Lower lobe of right lung (tissue), 2 donors: ENCODE results near the gene S100A4. TPM values are rescaled to one million over a fixed set of nuclear protein-coding genes. Genes with fewer than 3 reads are reported as not detected.

Experiments used
- ATAC-seq, 2 donors: fragments of 200-7000 bp; cut with Tn5 transposase; one replicate each; pipeline ENCODE4 v1.9.1; 2020 to 2022; ENCODE audit warnings: mild to moderate bottlenecking in 2 of 2, moderate library complexity in 2 of 2
- DNase-seq: peaks from one replicate; pipeline ENCODE4 v3.0.0-alpha.2; 2020
- H3K27ac ChIP-seq: fragments of 200-600 bp; one replicate; pipeline ENCODE4 v1.8.0; 2022
- H3K27me3 ChIP-seq: fragments of 200-600 bp; one replicate; pipeline ENCODE4 v1.8.0; 2022; ENCODE audit warnings: low read depth
- H3K36me3 ChIP-seq: fragments of 200-600 bp; one replicate; pipeline ENCODE4 v1.8.0; 2022; ENCODE audit warnings: mild to moderate bottlenecking
- H3K4me1 ChIP-seq: fragments of 200-600 bp; one replicate; pipeline ENCODE4 v1.8.0; 2022
- H3K4me3 ChIP-seq: fragments of 200-600 bp; one replicate; pipeline ENCODE4 v1.8.0; 2022; ENCODE audit warnings: mild to moderate bottlenecking
- H3K9me3 ChIP-seq: fragments of 200-600 bp; one replicate; pipeline ENCODE4 v1.8.0; 2022
- intact Hi-C: fragments of 100-400 bp; cut with DNase I; formaldehyde crosslinking; loops from one replicate; pipeline ENCODE4 v1.11.0; 2022
- total RNA-seq: library from RNA; stranded (reverse); fragmentation: NEBNext Ultra II Directional; extraction: Animal tissue kit (Norgen Biotek cat#: 25700); gene quantifications from one replicate; pipeline ENCODE4 v1.2.1, GENCODE V29; 2021
- TF ChIP-seq, protein P1 (sequence below): fragments of 200-600 bp; IDR thresholded peaks from one replicate; pipeline ENCODE4 v1.8.0; 2022; ENCODE audit warnings: antibody characterized with exemption, mild to moderate bottlenecking
- donor health status: DM: no; HTN: yes; CAD: no; lungs with severe emphysema.

S100A4 gene
- total RNA-seq, 1 donor from 2014 or later: 600 TPM

DNA sequence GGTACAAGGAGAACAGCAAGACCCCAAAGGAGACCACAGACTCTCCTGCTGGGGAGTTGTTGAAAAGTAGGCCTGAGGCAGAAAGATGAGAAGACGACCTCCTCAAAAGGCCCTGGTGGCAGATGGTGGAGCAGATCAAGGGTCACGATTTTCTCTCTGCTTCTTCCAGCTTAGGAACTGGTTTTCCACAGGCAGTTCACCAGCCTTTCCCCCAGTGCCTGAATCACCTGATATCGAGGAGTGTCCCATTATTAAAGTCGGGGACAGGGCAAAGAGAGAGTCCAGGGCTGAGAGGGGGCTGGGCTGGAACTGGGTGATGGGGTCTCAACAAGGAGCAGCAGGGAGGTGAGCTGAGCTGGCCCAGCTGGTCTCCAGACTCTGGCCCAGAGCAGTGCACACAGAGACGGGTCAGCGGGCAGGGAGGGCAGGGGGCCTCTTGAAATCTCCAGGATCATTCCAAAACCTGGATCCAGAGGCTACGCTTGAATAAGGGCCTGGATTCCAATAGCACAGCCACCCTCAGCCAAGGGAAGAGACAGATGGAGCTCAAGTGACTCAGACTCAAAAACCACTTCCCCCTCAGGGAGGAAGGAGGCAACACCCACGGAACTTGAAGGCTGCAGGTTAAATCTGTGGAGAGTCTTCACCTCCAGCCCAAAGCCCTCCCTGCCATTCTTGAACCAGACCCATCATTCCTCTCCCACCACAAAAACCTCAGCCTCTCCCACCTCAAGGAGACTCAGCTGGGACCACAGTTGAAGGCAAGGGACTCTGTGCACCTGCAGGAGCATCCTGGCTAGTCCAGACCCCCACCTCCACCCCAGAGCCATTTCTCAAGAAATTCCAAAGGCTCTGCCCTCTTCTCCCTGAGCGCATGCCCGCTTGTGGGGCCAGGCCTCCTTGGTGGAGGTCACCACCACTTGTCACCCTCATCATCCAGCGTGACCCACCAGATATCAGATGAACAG, 4.9 kb downstream of the S100A4 start, which contains the start of gene S100A5:
Gene S100A5 (minus strand): TSS at position 541 of the 968 bp plus-strand sequence. CDS start 743 bp downstream, outside the sequence.
- H3K36me3 ChIP-seq: peaks cover 16% of the 10 kb centered on the region
- no peaks in the 10 kb centered on the region for H3K27me3 ChIP-seq
- peak within 1 kb of the TSS; percentile 67 for H3K27ac ChIP-seq
- ATAC-seq (no peak), DNase-seq (no peak)
- no peak within 1 kb of the TSS for H3K4me3 ChIP-seq
- intact Hi-C loops: no loop called here
- TF ChIP-seq, protein P1, sequence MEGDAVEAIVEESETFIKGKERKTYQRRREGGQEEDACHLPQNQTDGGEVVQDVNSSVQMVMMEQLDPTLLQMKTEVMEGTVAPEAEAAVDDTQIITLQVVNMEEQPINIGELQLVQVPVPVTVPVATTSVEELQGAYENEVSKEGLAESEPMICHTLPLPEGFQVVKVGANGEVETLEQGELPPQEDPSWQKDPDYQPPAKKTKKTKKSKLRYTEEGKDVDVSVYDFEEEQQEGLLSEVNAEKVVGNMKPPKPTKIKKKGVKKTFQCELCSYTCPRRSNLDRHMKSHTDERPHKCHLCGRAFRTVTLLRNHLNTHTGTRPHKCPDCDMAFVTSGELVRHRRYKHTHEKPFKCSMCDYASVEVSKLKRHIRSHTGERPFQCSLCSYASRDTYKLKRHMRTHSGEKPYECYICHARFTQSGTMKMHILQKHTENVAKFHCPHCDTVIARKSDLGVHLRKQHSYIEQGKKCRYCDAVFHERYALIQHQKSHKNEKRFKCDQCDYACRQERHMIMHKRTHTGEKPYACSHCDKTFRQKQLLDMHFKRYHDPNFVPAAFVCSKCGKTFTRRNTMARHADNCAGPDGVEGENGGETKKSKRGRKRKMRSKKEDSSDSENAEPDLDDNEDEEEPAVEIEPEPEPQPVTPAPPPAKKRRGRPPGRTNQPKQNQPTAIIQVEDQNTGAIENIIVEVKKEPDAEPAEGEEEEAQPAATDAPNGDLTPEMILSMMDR: no peak
- no peaks in the 10 kb centered on the region for H3K9me3 ChIP-seq
- peaks cover 68% of the 10 kb centered on the region for H3K4me1 ChIP-seq

DNA sequence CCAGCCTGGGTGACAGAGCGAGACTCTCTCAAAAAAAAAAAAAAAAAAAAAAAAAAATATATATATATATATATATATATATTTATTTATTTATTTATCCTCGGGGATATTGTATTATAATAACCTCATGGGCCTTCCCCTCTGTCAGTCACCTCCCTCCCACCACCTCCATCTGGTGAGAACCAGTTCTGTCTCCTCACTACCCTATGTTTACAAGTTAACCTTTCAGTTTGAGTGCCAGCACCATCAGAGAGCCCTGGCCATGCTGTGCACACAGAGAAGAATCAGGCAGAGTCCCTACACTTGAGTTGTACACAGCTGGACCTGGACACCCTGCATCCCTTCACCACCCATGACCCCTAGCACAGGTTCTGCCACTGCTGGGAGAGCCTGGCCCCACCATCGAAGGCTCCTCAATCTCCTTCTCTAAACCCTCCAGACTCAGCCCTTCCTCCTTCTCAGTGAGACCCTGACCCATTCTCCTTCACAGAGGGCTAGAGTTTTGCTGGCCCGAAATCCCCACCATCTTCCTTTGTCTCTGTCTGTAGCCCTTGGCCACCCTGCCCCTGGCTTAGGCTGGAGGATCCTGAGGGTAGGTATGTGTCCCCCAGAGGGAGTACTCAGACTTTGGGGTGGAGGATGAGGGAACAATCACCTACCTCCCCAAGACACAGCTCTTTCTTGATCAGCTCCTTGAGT, 6.1 kb downstream of the S100A4 start:
- ATAC-seq (no peak), DNase-seq (no peak)
- H3K27me3 ChIP-seq: no peaks in the 10 kb centered on the region
- no peaks in the 10 kb centered on the region for H3K9me3 ChIP-seq
- TF ChIP-seq, protein P1: no peak
- no peak overlapping the region for H3K27ac ChIP-seq
- H3K36me3 ChIP-seq: peaks cover 18% of the 10 kb centered on the region
- peaks cover 63% of the 10 kb centered on the region for H3K4me1 ChIP-seq
- intact Hi-C loops: no loop called here
- no peak overlapping the region for H3K4me3 ChIP-seq

GRCh38 chr1:153538315-153538821, 7.2 kb downstream of the S100A4 start:
- DNase-seq: no peak

GRCh38 chr1:153537376-153537730, 8.3 kb downstream of the S100A4 start:
- DNase-seq (no peak), ATAC-seq (no peak)
- H3K27ac ChIP-seq: no peak overlapping the region
- TF ChIP-seq, protein P1: no peak
- intact Hi-C loops: no loop called here
- H3K27me3 ChIP-seq: no peaks in the 10 kb centered on the region
- H3K36me3 ChIP-seq: peaks cover 12% of the 10 kb centered on the region
- H3K9me3 ChIP-seq: no peaks in the 10 kb centered on the region
- H3K4me3 ChIP-seq: no peak overlapping the region
- peaks cover 63% of the 10 kb centered on the region for H3K4me1 ChIP-seq

More at GRCh38 chr1:153538315-153538821, 7.2 kb downstream of the S100A4 start:
- H3K4me1 ChIP-seq: peaks cover 63% of the 10 kb centered on the region
- peaks cover 17% of the 10 kb centered on the region for H3K36me3 ChIP-seq
- no peaks in the 10 kb centered on the region for H3K9me3 ChIP-seq
- H3K27ac ChIP-seq: no peak overlapping the region
- no peaks in the 10 kb centered on the region for H3K27me3 ChIP-seq
- intact Hi-C loops: no loop called here
- ATAC-seq: no peak
- TF ChIP-seq, protein P1: no peak
- no peak overlapping the region for H3K4me3 ChIP-seq

DNA sequence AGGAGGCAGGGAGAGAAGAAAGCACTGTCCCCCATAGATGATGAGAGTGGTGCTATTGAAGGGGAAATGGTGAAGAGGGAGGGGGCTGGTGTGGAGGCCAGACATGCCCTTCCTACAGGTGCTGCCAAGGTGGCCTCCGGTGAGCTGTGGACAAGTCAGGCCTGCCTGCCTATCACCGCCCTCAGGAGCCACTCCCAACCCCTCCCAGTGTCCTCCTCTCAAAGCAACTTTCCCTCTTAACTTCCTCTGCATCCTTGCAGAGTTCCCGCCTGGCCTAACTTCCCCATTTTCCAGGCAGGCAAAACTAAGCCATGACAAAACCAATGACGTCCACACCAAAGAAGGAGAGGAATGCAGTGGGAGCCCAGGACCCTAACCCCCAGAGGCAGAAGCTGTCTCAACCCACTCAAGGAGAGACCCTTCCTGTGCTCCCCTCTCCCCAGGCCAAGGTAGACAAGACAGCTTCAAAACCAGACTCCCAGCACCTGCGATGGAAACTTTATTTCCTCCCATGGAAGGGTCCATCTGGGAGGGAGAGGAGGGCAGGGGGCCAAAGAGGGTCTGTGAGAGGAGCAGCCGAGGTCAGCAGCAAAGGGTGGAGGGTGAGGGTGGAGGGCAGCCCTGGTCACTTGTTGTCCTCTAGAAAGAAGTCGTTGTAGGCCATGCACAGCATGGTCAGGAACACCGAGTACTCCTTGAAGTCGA, 8.8 kb downstream of the S100A4 start:
- intact Hi-C loops: no loop called here
- TF ChIP-seq, protein P1: no peak
- no peaks in the 10 kb centered on the region for H3K27me3 ChIP-seq
- H3K9me3 ChIP-seq: no peaks in the 10 kb centered on the region
- peak; percentile 78 for DNase-seq
- H3K4me3 ChIP-seq: peak overlapping the region; percentile 98
- peak overlapping the region; percentile 100 for H3K27ac ChIP-seq
- ATAC-seq: peak; percentile 36 to 41
- peaks cover 12% of the 10 kb centered on the region for H3K36me3 ChIP-seq
- peaks cover 63% of the 10 kb centered on the region for H3K4me1 ChIP-seq
